Activated gamma-delta T cell treated with Interleukin-2 at 50 U/mL for 16 hours (primary cell): ENCODE data around the gene CAMK1D.
"Not testable (repeated sequence)": the region's sequence is repeated elsewhere in the genome, so short reads cannot be mapped to it uniquely, and the experiment has no call there.

ENCODE experiments used
- DNase-seq: peaks from one replicate; pipeline ENCODE4 v3.0.0-alpha.2; 2020

Gene CAMK1D

DNA sequence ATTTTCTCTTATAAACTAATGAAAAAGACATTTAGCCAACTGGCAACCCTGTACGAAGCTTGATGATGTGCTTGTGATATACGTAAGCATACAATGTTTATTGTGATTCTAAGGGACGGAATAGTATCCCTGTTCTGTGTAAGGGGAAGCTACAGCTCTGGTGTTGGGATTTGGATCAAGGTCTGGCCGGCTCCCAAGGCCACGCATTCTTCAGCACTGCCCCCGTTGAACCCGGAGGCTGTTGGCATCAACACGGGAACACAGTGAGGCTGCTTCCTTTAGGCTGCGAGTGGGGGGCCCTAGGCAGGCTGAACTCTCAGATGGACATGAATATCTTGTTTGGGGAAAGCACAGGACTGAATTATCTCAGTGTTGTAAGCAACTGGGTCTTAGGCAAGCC is 180.6 kb downstream of the CAMK1D start:
- DNase-seq: no peak

DNA sequence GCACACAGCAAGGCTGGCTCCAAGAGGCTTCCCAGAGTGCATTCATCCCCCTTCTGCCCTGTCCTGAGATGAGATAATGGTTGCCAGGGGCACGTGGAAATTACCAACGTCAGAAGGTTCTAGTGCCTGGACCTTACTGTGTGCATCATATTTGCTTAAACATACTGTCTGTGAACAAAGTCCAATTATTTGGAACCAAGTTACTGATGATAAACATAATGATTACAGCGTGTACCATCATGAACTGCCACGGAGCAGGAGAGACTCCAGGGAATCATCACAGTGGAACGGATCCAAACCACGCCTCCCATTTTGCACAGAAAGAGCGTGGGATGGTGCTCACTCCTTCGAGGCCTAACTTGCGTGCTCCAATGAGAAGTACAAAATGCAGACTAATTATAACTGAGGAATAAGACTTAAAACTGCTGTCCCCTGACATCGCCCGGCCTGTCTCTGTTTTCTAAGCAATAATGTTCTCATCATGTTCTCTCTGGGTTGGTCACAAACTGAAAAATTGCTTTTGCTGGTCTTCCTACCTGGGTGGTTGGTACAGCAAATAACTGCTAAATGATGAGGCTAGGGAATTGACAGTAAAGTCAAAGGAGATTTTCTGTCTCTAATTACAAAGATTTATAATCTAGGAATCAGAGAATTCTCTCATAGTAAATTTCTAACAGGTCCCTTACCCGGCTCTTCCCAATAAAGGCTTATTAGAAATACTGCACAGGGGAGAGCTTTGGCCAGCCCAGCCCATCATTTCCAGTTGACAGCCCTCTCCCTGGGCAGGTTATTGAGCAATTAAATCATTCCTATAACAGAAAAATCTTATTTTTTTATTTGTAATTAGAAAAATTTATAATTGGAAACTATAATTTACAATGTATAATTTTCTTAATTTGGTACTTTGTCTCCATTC is 182.2 kb downstream of the CAMK1D start:
- no peak for DNase-seq

DNA sequence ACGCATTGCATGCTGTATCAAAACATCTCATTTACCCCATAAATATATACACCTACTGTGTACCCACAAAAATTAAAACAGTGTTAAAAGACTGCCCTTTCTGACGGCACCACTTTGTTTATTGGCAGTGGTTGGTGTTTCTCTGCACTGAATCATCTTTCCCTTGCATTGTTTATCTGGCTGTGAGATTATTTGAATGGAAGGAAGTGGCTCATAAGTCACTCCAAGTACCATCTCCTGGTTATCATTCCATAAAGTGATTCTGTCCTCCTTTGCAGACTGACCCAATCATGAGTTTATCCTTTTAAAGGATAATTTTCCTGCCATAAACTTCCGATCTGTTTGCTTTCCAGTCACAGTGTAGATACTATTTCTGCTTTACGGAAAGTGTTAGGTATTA is 183.8 kb downstream of the CAMK1D start:
- DNase-seq: no peak

DNA sequence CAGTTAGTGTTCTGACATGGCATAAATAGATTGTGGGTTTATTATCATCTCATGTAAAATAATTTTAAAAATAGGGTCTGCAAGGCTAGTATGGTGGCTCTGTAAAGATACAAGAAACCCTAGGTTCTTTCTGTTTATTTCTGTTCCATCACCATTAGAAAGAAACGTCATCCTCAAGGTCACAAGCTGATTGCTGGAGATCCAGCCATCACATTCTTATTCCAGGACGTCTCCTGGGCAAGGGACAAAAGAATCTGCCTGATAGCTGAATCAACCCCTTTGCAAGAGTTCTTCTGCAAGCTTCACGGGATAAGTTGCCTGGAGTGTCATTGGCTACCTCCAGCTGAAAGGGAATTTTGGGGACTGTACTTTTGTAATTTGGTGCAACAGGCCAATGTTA is 184.4 kb downstream of the CAMK1D start:
- DNase-seq: no peak

DNA sequence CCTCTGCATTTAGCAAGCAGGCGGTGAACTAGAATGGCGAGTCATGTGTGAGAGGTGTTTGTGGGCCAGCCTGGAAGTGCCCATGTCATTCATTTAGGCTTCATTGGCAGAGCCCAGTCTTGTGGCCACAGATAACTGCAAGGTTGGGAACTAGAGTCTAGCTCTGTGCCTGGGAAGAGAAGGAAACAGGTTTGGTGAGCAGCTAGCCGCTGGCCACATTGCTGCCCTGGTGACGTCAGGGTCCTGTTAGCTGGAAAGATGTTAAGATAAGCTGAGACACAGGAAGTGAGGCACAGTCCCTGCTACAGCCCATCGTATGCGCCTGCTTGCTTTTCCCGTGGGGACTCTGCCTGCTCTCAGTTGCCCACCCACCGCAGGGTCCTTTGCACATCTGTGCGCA is 185.5 kb downstream of the CAMK1D start:
- DNase-seq: no peak

DNA sequence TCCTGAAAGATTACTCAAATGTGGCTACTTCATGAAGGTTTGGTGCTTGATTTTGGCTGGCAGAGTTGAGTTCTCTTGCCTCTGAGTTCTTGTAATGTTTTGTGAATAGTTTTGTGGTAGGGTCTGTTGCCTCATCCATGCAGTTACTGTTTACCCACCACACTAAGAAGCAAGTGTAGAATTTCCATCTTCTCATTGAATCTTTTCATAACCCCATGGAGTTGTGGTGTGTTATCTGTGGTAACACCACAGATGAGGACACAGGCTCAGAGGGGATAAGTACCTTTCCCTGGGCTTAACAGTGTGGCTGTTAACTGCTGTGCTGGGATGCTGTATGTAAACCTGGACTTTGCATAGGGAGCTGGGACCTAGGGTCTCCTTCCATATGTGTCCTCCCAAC is 186.3 kb downstream of the CAMK1D start:
- no peak for DNase-seq

DNA sequence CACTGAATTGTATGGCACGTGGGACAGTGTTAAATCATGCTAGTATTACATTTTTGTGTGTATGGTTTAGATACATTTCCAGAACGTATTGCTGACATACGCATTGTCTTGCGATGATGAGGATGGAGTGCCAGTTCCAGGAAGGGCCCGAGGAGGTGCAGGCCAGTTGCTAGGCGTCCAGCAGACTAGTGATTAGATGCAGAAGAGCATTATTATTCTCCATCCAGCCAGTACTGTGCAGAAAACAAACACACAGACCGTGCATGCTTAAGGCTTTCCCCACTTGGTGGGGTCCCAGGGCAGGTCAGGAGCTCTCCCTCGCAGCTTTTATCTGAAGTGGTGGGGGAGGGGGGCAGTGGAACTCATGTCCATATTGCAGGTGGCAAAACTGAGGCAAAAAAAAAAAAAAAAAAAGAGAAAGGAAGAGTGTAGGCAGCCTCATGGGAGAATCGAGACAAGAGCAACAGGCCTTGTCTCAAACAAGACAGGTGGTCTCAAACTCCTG is 189.2 kb downstream of the CAMK1D start:
- DNase-seq: no peak

DNA sequence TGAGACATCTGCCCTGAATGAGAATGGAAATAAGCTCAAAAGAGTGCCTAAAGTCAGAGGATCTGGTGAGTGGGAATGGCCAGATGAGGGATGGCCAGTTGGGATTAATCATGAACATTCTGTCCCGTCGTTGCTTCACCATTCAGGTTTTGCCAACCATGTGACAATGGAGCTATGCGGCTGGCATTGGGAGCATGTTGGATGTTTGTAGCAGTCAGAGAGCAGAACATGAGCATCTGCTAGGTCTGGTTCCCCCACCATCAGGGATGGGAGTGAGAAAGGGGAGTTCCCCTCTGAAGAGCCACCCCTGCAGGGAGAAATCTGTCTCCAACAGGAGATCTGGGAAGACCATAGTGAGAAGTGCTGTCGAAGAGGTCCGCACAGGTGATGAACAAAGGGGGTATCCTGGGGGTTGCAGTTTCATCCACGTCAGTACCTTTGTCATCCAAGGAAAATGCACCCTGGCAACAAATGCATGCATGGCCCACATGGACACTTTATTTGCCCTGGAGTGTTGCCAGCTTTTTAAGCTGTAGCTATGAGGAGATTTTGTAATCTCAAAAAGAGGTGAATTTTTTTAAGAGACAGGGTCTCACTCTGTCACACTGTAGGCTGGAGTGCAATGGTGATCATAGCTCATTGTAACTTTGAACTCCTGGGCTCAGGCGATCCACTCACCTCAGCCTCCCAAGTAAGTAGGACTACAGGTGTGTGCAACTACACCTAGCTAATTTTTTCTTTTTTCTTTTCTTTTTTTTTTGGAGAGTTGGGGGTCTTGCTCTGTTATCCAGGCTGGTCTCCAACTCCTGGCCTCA is 190.2 kb downstream of the CAMK1D start:
- DNase-seq: no peak

DNA sequence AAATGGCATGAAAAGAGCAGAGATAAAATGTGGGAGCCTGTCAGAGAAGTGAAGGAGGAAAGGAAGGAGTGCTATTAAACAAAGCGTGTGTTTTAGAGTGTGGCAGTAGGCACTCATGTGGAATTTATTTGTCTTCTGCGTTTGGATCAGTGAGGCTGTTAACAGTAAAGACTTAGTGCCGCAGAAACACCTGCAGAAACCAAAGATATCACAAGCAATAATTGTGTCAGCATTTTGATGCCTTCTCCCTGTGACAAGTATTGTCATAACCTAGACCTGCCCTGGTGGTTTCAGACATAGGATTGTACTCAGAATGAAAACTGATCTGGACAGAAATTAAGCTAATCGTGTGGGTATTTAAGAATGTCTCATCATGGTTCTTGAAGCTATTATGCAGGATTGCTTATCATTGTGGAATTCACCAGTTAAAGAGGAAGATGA is 191.0 kb downstream of the CAMK1D start:
- DNase-seq: no peak

DNA sequence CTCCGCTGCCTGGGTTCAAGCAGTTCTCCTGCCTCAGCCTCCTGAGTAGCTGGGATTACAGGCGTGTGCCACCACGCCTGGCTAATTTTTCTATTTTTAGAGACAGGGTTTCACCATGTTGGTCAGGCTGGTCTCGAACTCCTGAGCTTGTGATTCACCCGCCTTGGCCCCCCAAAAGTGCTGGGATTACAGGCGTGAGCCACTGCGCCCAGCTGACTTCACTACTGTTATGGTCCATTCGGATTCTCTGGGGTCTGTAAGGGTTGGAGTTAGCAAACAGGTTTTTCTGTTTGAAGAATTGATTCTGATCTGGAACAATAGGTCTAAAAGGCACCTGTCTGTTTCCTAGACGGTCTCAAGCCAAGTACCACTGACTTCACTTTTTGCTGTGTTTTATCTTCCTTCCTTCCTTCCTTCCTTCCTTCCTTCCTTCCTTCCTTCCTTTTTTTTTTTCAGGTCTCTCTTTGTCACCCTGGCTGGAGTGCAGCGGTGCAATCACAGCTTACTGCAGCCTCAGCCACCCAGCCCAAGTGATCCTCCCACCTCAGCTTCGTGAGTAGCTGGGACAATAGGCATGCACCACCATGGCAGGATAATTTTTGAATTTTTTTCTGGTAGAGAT is 192.2 kb downstream of the CAMK1D start:
- no peak for DNase-seq

DNA sequence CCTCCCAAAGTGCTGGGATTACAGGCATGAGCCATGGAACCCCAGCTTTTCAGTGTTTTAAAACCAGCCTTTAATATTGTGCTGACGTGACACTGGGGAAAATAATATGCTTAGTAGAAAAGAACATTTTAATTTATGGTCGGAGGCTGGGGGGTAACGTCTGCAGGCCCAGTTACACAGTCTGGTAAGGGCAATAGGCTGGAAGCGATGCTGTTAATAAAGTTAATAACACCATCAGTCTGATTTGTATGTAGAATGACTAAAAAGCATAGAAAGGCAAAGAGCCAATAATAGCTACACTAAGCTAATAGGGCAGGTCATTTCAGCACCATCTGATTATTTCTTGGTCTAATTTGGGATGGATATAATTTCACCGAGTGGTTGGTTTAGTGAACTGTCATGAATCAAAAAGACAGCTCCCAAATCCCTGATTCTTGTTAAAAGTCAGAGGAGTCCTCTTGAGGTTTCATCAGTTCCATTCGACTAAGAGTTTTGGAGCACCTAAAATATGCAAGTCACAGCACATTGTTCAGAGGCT is 192.9 kb downstream of the CAMK1D start:
- DNase-seq: no peak

DNA sequence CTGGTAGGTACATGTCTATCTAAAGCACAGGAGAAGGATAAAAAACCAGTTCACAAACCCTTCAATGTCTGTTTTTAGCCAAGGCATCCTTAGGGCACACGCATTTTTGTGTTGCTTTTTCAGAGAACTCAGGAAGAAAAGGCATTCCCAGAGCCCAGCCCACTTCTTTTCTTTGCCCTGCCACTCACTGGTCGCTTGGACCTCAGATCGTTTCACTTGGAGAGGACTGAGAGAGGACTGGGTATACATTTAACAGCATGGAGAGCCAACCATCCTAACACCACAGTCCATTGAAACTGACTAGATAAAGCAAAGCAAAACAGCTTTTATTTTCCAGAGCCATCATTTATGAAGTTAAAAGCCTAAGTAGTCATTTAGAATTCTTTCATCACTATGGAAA is 194.2 kb downstream of the CAMK1D start:
- no peak for DNase-seq

DNA sequence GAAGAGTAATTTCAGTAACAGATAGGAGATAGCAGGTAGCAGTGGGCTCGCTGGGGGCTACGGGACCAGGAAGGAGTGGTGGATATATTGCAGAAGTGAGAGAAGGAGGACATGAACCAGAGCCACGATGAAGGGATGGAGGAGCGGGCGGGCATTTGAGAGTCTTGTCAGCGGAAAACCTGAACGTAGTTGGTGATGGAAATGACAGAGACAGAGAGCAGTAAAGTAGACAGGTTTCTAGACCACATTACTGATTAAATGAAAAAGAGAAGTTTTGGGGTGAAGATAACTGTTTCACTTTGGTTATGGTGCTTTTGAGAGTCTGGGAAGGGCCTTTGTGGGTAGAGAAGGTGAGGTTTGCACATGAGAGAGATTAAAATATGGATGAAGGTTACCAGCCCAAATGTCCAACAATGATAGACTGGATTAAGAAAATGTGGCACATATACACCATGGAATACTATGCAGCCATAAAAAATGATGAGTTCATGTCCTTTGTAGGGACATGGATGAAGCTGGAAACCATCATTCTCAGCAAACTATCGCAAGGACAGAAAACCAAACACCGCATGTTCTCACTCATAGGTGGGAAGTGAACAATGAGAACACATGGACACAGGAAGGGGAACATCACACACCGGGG is 196.9 kb downstream of the CAMK1D start:
- DNase-seq: not testable (repeated sequence)

DNA sequence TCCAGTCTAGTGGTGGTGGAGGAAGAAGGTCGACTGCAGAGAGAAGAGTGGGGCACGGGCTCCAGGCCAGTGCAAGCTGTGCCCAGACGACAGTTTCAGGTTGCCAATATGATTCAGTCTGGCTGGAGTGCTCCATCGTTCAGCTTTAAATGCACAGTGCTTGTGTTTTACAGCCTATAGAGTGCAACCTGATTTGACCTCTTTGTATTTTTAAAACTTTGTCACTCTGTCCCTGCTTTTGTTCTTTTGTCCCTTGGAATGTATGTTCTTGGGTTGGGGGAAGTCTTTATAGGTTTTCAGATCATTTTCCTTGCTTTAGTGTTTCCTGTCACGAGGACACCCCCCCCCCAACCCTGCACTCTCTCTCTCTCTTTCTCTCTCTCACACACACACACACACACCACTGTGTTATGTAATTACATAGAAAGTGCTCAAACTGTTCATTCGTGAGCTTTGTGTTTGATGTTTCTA is 198.0 kb downstream of the CAMK1D start:
- no peak for DNase-seq

DNA sequence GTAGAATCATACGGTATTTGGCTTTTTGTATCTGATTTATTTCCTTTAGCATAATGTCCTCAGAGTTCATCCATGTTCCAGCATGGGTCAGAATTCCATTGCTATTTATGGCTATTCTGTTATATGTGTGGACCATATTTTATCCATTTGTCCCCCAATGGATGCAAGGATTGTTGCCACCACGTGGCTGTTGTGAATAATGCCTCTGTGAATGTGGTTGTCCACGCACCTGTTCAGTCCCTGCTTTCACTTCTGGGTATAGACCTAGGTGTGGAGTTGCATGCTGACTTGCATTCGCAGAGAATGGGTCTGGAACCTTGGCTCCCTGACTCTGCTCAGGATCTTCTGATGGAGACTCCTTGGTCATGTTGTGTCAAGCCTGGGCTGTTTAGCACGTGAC is 199.9 kb downstream of the CAMK1D start:
- DNase-seq: no peak

DNA sequence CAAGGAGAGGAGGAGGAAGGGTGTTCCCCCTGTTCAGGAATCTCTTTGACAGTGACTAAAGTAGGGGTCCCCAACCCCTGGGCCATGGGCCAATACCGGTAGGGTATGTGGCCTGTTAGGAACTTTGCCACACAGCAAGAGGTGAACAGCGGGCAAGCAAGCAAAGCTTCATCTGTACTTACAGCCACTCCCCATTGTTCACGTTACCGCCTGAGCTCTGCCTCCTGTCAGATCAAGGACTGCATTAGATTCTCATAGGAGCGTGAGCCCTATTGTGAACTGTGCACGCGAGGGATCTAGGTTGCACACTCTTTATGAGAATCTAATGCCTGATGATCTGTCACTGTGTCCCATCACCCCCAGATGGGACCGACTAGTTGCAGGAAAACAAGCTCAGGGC is 201.6 kb downstream of the CAMK1D start:
- DNase-seq: no peak

DNA sequence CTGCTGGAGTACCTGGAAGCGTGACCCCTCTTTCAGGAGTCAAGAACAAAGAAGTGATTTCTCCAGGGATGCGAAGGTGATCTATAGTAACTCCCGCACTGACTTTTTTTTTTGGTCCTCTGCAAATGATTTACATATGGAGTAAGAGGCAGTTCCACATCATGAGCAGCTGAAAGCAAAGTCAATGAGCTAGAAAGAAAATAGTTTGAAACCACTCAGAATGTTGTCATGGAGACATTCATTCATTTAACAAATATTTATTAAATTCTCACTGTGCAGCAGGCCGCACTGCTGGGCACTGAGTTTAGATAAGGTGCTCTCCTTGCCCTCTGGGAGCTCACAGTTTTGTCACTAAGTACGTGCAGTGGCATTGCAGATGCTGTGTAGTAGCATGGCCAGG is 206.7 kb downstream of the CAMK1D start:
- DNase-seq: no peak

DNA sequence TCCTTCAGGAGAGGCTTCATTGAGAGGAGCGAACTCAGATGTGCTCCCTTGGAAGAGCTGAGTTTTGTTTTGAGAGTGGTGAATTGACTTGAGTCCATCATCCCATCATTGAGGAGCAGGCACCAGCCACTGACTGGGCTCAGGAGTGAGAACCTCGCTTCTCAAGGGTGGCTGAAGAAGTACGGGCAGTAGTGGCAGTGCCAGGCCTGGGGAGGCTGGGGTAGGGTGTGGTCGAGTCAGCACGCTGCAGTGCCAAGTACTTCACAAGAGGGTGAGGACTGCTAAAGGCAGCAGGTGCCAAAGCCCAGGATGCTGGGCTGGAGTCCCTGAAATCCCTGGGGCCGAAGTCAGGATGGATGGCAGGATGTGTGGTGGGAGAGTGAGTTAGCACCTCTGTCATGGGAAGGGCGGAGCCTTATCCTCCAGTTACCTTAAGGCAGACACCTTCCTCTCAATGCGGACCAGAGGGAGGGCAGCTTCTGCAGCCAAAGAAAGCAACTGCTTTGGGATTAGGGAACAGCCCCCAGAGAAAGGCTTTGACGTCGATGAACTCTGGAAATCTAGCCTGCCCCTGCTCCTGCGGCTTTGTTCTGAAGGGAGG is 210.3 kb downstream of the CAMK1D start:
- no peak for DNase-seq

DNA sequence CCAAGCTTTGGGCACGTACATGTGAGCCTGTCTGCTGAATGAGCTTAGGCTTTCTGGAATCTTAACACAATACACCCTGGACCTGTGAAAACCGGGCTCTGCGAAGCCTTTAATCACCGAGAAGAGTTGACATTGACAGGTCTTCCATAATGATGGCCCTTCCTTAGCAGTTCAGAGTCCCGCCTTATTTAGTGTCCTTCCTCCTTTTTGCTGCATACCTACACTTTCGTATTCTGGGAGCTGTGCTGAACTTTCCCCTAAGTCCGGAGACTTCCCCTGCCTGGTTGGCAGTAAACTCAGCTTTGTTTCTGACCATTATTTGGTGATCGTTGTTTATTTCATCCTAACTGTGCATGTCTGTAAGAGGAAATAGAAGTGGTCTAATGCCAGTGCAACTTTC is 212.0 kb downstream of the CAMK1D start:
- no peak for DNase-seq

DNA sequence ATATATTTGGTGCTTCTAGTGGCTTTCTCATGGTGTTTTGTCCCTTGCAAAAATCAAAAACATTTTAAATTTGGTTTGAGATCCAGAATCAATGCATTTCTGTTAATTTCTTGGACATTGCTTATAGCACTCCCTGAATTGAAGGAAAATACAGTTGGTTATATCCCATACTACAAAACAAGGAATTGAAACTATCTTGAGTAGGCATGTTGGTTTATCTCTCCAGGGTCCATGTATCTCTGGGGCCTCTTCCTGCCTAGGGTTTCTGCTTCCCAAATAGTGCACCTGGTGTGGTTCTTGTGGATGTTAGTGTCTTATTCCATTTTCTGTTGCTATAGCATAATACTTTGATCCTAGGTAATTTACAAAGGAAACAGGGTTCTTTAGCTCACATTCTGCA is 212.4 kb downstream of the CAMK1D start:
- DNase-seq: no peak

DNA sequence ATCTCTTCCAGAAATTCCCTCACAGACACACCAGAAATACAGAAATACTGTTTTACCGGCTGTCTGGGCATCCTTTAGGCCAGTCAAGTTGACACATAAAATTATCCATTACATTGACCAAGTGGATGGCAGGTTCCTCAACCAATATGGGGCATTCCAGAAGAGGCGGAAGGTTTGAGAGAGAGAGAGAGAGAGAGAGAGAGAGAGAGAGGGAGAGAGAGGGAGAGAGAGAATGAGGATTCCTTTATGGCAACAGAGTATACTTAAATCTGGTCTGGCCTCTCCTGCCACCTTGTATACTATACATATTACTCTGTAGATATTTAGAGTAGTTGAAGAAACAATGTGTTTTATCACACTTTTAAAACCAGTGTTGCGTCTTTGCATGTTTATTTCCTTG is 214.1 kb downstream of the CAMK1D start:
- no peak for DNase-seq

DNA sequence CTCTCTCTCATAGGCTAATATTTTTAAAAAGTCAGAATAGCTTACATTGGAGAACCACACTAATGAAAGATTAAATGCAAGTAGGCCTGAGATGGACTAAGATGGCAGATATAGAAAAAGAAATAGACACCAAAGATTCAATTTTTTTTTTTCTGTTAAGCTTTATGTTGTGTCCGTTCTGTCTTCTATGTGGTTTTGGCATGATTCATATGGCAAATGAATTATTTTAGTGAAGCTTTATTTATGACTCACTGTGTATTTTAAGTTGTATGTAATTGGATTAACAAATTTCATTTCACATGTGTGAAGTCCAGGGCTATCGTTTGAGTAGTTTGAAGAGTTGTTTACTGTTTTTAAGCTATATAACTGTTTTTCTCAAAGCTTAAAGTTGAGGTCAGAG is 214.8 kb downstream of the CAMK1D start:
- DNase-seq: no peak
